Fibroblast of villous mesenchyme (primary cell): ENCODE results near the gene HIBCH. TPM values are rescaled to one million over a fixed set of nuclear protein-coding genes. Genes with fewer than 3 reads are reported as not detected.

Experiments used
- DNase-seq: peaks from one replicate; pipeline ENCODE4 v3.0.0-alpha.2; 2010; ENCODE audit warnings: low read depth
- H3K4me3 ChIP-seq: 2 replicates; pipeline ENCODE4 v1.5.1; 2011; ENCODE audit warnings: low read depth, mild to moderate bottlenecking, low read length
- CTCF ChIP-seq: IDR thresholded peaks from 2 replicates; pipeline ENCODE4 v1.5.1; 2012; ENCODE audit warnings: low read depth, mild to moderate bottlenecking, low read length; ENCODE audit not compliant: insufficient read depth
- total RNA-seq: library from RNA; depleted of rRNA; stranded (reverse); fragments of >200 nt; gene quantifications from 2 replicates; pipeline ENCODE4 v1.2.3, GENCODE V29; 2012

Gene HIBCH
- total RNA-seq, 1 donor: 18.6 TPM

- no peak overlapping the region for H3K4me3 ChIP-seq
- TF ChIP-seq CTCF: no peak
- no peak for DNase-seq
Measured at GRCh38 chr2:190217616-190218015, 102.0 kb downstream of the HIBCH start.

- no peak for DNase-seq
- no peak for TF ChIP-seq CTCF
- no peak overlapping the region for H3K4me3 ChIP-seq
Measured at GRCh38 chr2:190216829-190217228, 102.8 kb downstream of the HIBCH start.

- peak; percentile 6 for DNase-seq
- H3K4me3 ChIP-seq: no peak overlapping the region
- no peak for TF ChIP-seq CTCF
Measured at GRCh38 chr2:190215620-190216019, 104.0 kb downstream of the HIBCH start.

GRCh38 chr2:190214426-190215194, 105.0 kb downstream of the HIBCH start:
- TF ChIP-seq CTCF: no peak
- no peak for DNase-seq
- no peak overlapping the region for H3K4me3 ChIP-seq

GRCh38 chr2:190213441-190214335, 105.9 kb downstream of the HIBCH start:
- H3K4me3 ChIP-seq: no peak overlapping the region
- DNase-seq: no peak
- TF ChIP-seq CTCF: no peak

- no peak for DNase-seq
- H3K4me3 ChIP-seq: no peak overlapping the region
- TF ChIP-seq CTCF: no peak
Measured at GRCh38 chr2:190210471-190210870, 109.2 kb downstream of the HIBCH start.
